ENCODE results near the gene SEC24B.
"Not testable (repeated sequence)": the region's sequence is repeated elsewhere in the genome, so short reads cannot be mapped to it uniquely, and the experiment has no call there.

The SEC24B gene

GRCh38 chr4:109506890-109507289 lies 73.3 kb downstream of the SEC24B start:
- no peak for DNase-seq (ENCODE audit: low read depth in 2 of 2)

GRCh38 chr4:109510687-109511086 lies 77.1 kb downstream of the SEC24B start:
- no peak for DNase-seq (ENCODE audit: low read depth in 2 of 2)

- no peak for DNase-seq (ENCODE audit: low read depth in 2 of 2)
Measured at GRCh38 chr4:109511414-109511813, 77.8 kb downstream of the SEC24B start.

- DNase-seq (ENCODE audit: low read depth in 2 of 2), result not testable (repeated sequence)
Measured at GRCh38 chr4:109513368-109513767, 79.8 kb downstream of the SEC24B start.

GRCh38 chr4:109532182-109532581 lies 98.6 kb downstream of the SEC24B start:
- DNase-seq (ENCODE audit: low read depth in 2 of 2), result no peak

GRCh38 chr4:109545401-109545800 lies 111.8 kb downstream of the SEC24B start:
- DNase-seq (ENCODE audit: low read depth in 2 of 2), result no peak

- no peak for DNase-seq (ENCODE audit: low read depth in 2 of 2)
Measured at GRCh38 chr4:109547394-109547793, 113.8 kb downstream of the SEC24B start.

GRCh38 chr4:109548655-109549054 lies 115.0 kb downstream of the SEC24B start:
- DNase-seq (ENCODE audit: low read depth in 2 of 2), result no peak

- no peak for DNase-seq (ENCODE audit: low read depth in 2 of 2)
Measured at GRCh38 chr4:109552237-109552636, 118.6 kb downstream of the SEC24B start.

GRCh38 chr4:109553130-109553529 lies 119.5 kb downstream of the SEC24B start:
- no peak for DNase-seq (ENCODE audit: low read depth in 2 of 2)

GRCh38 chr4:109554971-109555370 lies 121.4 kb downstream of the SEC24B start:
- no peak for DNase-seq (ENCODE audit: low read depth in 2 of 2)

- DNase-seq (ENCODE audit: low read depth in 2 of 2), result no peak
Measured at GRCh38 chr4:109557433-109557832, 123.8 kb downstream of the SEC24B start.

GRCh38 chr4:109558095-109558494 lies 124.5 kb downstream of the SEC24B start:
- DNase-seq (ENCODE audit: low read depth in 2 of 2), result not testable (repeated sequence)

GRCh38 chr4:109559625-109559982 lies 126.0 kb downstream of the SEC24B start:
- no peak for DNase-seq (ENCODE audit: low read depth in 2 of 2)

GRCh38 chr4:109559983-109560686 lies 126.5 kb downstream of the SEC24B start, which contains the start of gene MCUB:
Gene MCUB (plus strand): TSS chr4:109560246. CDS start chr4:109560338, 92 bp downstream.
- peak; percentile 78 to 87 for DNase-seq (ENCODE audit: low read depth in 2 of 2)

GRCh38 chr4:109560687-109561461 lies 127.3 kb downstream of the SEC24B start:
- DNase-seq (ENCODE audit: low read depth in 2 of 2), result peak; percentile 43

- DNase-seq (ENCODE audit: low read depth in 2 of 2), result no peak
Measured at GRCh38 chr4:109562457-109563239, 129.0 kb downstream of the SEC24B start.

GRCh38 chr4:109571494-109571893 lies 137.9 kb downstream of the SEC24B start:
- no peak for DNase-seq (ENCODE audit: low read depth in 2 of 2)

GRCh38 chr4:109572154-109572553 lies 138.5 kb downstream of the SEC24B start:
- no peak for DNase-seq (ENCODE audit: low read depth in 2 of 2)

- no peak for DNase-seq (ENCODE audit: low read depth in 2 of 2)
Measured at GRCh38 chr4:109574443-109574850, 140.8 kb downstream of the SEC24B start.

GRCh38 chr4:109574931-109575804 lies 141.6 kb downstream of the SEC24B start:
- DNase-seq (ENCODE audit: low read depth in 2 of 2), result no peak
